PC-3 (cell line): ENCODE results near the gene PTPRQ. TPM values are rescaled to one million over a fixed set of nuclear protein-coding genes. Genes with fewer than 3 reads are reported as not detected.

Experiments used
- ATAC-seq: fragments of 200-7000 bp; cut with Tn5 transposase; 2 replicates; pipeline ENCODE4 v1.9.1; 2020; ENCODE audit warnings: mild to moderate bottlenecking, moderate library complexity
- BruUV-seq: library from RNA; stranded (reverse); fragments of 400-500 nt; replicated peaks from 2 replicates; lab custom pipeline; 2021; lab: Mats Ljungman, UMichigan
- CTCF ChIA-PET: fragments of 300-600 bp; sonication (Branson Sonifier 250); formaldehyde crosslinking; loops from one replicate; lab custom pipeline; 2022; ENCODE audit warnings: antibody characterized with exemption; lab: Charles Lee
- POLR2A ChIA-PET: fragments of 300-600 bp; sonication (Branson Sonifier 250); formaldehyde crosslinking; loops from one replicate; lab custom pipeline; 2022; ENCODE audit warnings: antibody characterized with exemption; ENCODE audit not compliant: unreplicated experiment; lab: Charles Lee
- DNase-seq: peaks from one replicate; pipeline ENCODE4 v3.0.0-alpha.2; 2015
- H2AFZ ChIP-seq: fragments of 300-600 bp; sonication (generic); 2 replicates; pipeline ENCODE4 v1.6.0; 2016; ENCODE audit warnings: antibody characterized with exemption, low read length
- H3F3A ChIP-seq: fragments of 300-600 bp; sonication (generic); one replicate; pipeline ENCODE4 v1.6.0; 2017; ENCODE audit warnings: antibody characterized with exemption, low read length, control low read depth, mild to moderate bottlenecking; ENCODE audit not compliant: unreplicated experiment
- H3K27ac ChIP-seq: fragments of 300-600 bp; sonication (generic); 2 replicates; pipeline ENCODE4 v1.5.1; 2016; ENCODE audit warnings: mild to moderate bottlenecking, low read length
- H3K27me3 ChIP-seq: fragments of 300-600 bp; sonication (generic); 2 replicates; pipeline ENCODE4 v1.6.1; 2016; ENCODE audit warnings: low read length, mixed read lengths
- H3K36me3 ChIP-seq: fragments of 300-600 bp; sonication (generic); 2 replicates; pipeline ENCODE4 v1.6.1; 2016; ENCODE audit warnings: low read depth, mixed run types, low read length, mixed read lengths
- H3K4me1 ChIP-seq: fragments of 300-600 bp; sonication (generic); 2 replicates; pipeline ENCODE4 v1.5.1; 2016; ENCODE audit warnings: low read length; ENCODE audit not compliant: insufficient read depth
- H3K4me2 ChIP-seq: fragments of 300-600 bp; sonication (generic); 2 replicates; pipeline ENCODE4 v1.6.0; 2016; ENCODE audit warnings: low read length
- H3K4me3 ChIP-seq: fragments of 300-600 bp; sonication (generic); 2 replicates; pipeline ENCODE4 v1.5.1; 2016; ENCODE audit warnings: mild to moderate bottlenecking, low read length, mixed read lengths
- H3K79me2 ChIP-seq: fragments of 300-600 bp; sonication (generic); 2 replicates; pipeline ENCODE4 v1.6.1; 2017; ENCODE audit warnings: low read length, mixed read lengths
- H3K9ac ChIP-seq: fragments of 300-600 bp; sonication (generic); 2 replicates; pipeline ENCODE4 v1.6.0; 2016; ENCODE audit warnings: mild to moderate bottlenecking, low read length
- H3K9me2 ChIP-seq: fragments of 300-600 bp; sonication (generic); replicated peaks from 2 replicates; pipeline ENCODE4 v1.6.1; 2016; ENCODE audit warnings: mixed run types, low read length, mixed read lengths
- H3K9me3 ChIP-seq: fragments of 300-600 bp; sonication (generic); 2 replicates; pipeline ENCODE4 v1.6.1; 2016; ENCODE audit warnings: low read length, mixed read lengths
- H4K20me1 ChIP-seq: fragments of 300-600 bp; sonication (generic); 2 replicates; pipeline ENCODE4 v1.6.1; 2016; ENCODE audit warnings: low read length, mixed read lengths
- CTCF ChIP-seq: fragments of 300-600 bp; sonication (generic); conservative IDR thresholded peaks from 2 replicates; pipeline ENCODE4 v1.5.1; 2017; ENCODE audit warnings: antibody characterized with exemption, low read depth, mild to moderate bottlenecking, low read length
- EZH2 ChIP-seq: fragments of 300-600 bp; sonication (generic); IDR thresholded peaks from one replicate; pipeline ENCODE4 v1.6.1; 2017; ENCODE audit warnings: antibody characterized with exemption, mild to moderate bottlenecking, low read length; ENCODE audit not compliant: unreplicated experiment
- EZH2phosphoT487 ChIP-seq: fragments of 300-600 bp; sonication (generic); IDR thresholded peaks from 2 replicates; pipeline ENCODE4 v1.6.1; 2018; ENCODE audit warnings: mild to moderate bottlenecking, antibody characterized with exemption, low read length, borderline replicate concordance
- intact Hi-C: fragments of 100-400 bp; cut with micrococcal nuclease; formaldehyde crosslinking; loops from 2 replicates; pipeline ENCODE4 v1.9.0; 2023
- total RNA-seq: library from RNA; depleted of rRNA; stranded (reverse); fragments of >200 nt; gene quantifications from 2 replicates; pipeline ENCODE4 v1.2.3, GENCODE V29; 2014

PTPRQ gene
- total RNA-seq, 1 experiment from 2014 or later: 0.07 TPM

GRCh38 chr12:80512781-80513180 lies 68.7 kb downstream of the PTPRQ start:
- no peaks in the 10 kb centered on the region for H4K20me1 ChIP-seq
- no peaks in the 10 kb centered on the region for H3K36me3 ChIP-seq

GRCh38 chr12:80513211-80513610 lies 69.2 kb downstream of the PTPRQ start:
- Histone ChIP-seq H3K9me3 (no peaks in the 10 kb centered on the region), H3K79me2 (no peaks in the 10 kb centered on the region), H2AFZ (no peak overlapping the region), H3K9ac (no peak overlapping the region), H3K4me1 (peaks cover 17% of the 10 kb centered on the region; the same call in 1 of the 2 replicates), H4K20me1 (no peaks in the 10 kb centered on the region), H3K4me3 (no peak overlapping the region), H3F3A (no peaks in the 10 kb centered on the region), H3K27ac (no peak overlapping the region), H3K27me3 (no peaks in the 10 kb centered on the region), H3K4me2 (no peak overlapping the region), H3K9me2 (no peaks in the 10 kb centered on the region), H3K36me3 (no peaks in the 10 kb centered on the region)
- ATAC-seq (no peak), DNase-seq (no peak)
- ChIA-PET CTCF (no interaction called here), POLR2A (no interaction called here)
- intact Hi-C loops: no loop called here
- TF ChIP-seq CTCF (no peak), EZH2 (no peak), EZH2phosphoT487 (no peak)
- BruUV-seq: no TSS peak

More at GRCh38 chr12:80512781-80513180, 68.7 kb downstream of the PTPRQ start:
- Histone ChIP-seq H3K9ac (no peak overlapping the region), H2AFZ (no peak overlapping the region), H3F3A (no peaks in the 10 kb centered on the region), H3K4me3 (no peak overlapping the region), H3K4me2 (no peak overlapping the region), H3K4me1 (peaks cover 17% of the 10 kb centered on the region; the same call in 1 of the 2 replicates), H3K9me3 (no peaks in the 10 kb centered on the region), H3K9me2 (no peaks in the 10 kb centered on the region), H3K27me3 (no peaks in the 10 kb centered on the region), H3K79me2 (no peaks in the 10 kb centered on the region), H3K27ac (no peak overlapping the region)
- ATAC-seq: no peak
- no peak for TF ChIP-seq EZH2
- no peak for TF ChIP-seq CTCF
- no peak for TF ChIP-seq EZH2phosphoT487
- no TSS peak for BruUV-seq
- intact Hi-C loops: no loop called here
- no peak for DNase-seq
- POLR2A ChIA-PET: no interaction called here
- CTCF ChIA-PET: no interaction called here

GRCh38 chr12:80517655-80518054 lies 73.6 kb downstream of the PTPRQ start:
- ATAC-seq: no peak
- TF ChIP-seq CTCF (no peak), EZH2phosphoT487 (no peak), EZH2 (no peak)
- no peaks in the 10 kb centered on the region for H3K9me3 ChIP-seq
- H3K79me2 ChIP-seq: no peaks in the 10 kb centered on the region
- DNase-seq: no peak
- H3K4me2 ChIP-seq: no peak overlapping the region
- no peaks in the 10 kb centered on the region for H3K36me3 ChIP-seq
- H3K4me1 ChIP-seq: no peaks in the 10 kb centered on the region
- intact Hi-C loops: no loop called here
- ChIA-PET POLR2A (no interaction called here), CTCF (no interaction called here)
- no TSS peak for BruUV-seq
- no peak overlapping the region for H3K27ac ChIP-seq
- no peaks in the 10 kb centered on the region for H3K27me3 ChIP-seq
- H4K20me1 ChIP-seq: no peaks in the 10 kb centered on the region
- no peak overlapping the region for H3K9ac ChIP-seq
- no peak overlapping the region for H2AFZ ChIP-seq
- no peak overlapping the region for H3K4me3 ChIP-seq
- no peaks in the 10 kb centered on the region for H3F3A ChIP-seq
- H3K9me2 ChIP-seq: no peaks in the 10 kb centered on the region
